CD4-positive, alpha-beta T cell (primary cell): ENCODE data around the gene PPP4R4. TPM values are rescaled to one million over a fixed set of nuclear protein-coding genes. Genes with fewer than 3 reads are reported as not detected.

ENCODE experiments used
- ATAC-seq: fragments of 200-7000 bp; cut with Tn5 transposase; one replicate; pipeline ENCODE4 v1.10.0; 2022; ENCODE audit warnings: mild to moderate bottlenecking; ENCODE audit not compliant: poor library complexity
- CTCF ChIA-PET: fragments of 350-600 bp; sonication (Branson Sonifier 250); formaldehyde crosslinking; loops from one replicate; lab custom pipeline; 2021; ENCODE audit warnings: antibody characterized with exemption, inconsistent platforms; lab: Charles Lee
- POLR2A ChIA-PET: fragments of 350-600 bp; sonication (Branson Sonifier 250); formaldehyde crosslinking; loops from one replicate; lab custom pipeline; 2021; ENCODE audit warnings: antibody characterized with exemption, inconsistent platforms; lab: Charles Lee
- DNase-seq, 14 experiments: peaks; one replicate each; pipeline ENCODE4 v3.0.0-alpha.2; 2013 to 2020; ENCODE audit warnings: mixed read lengths in 2 of 14
- H3K27ac ChIP-seq, 2 donors: one replicate each; pipeline versions ENCODE4 v1.5.1 to v1.7.0; 2013; ENCODE audit warnings: low read length in 2 of 2, low read depth in 1 of 2, mild to moderate bottlenecking in 1 of 2
- H3K27me3 ChIP-seq, 2 experiments: 1 replicate in 1 of 2; 2 replicates in 1 of 2; pipeline versions ENCODE4 v1.6.1 to v1.7.0; 2013; ENCODE audit warnings: low read length in 2 of 2, control low read depth in 1 of 2, mild to moderate bottlenecking in 1 of 2, moderate library complexity in 1 of 2; ENCODE audit not compliant: insufficient read depth in 2 of 2, control insufficient read depth in 1 of 2
- H3K36me3 ChIP-seq: one replicate; pipeline ENCODE4 v1.6.1; 2013; ENCODE audit warnings: low read length, control low read depth; ENCODE audit not compliant: insufficient read depth
- H3K4me1 ChIP-seq: one replicate; pipeline ENCODE4 v1.6.1; 2013; ENCODE audit warnings: low read length, control low read depth; ENCODE audit not compliant: insufficient read depth
- H3K4me3 ChIP-seq: one replicate; pipeline ENCODE4 v1.5.1; 2013; ENCODE audit warnings: mild to moderate bottlenecking, low read length, moderate library complexity
- H3K9me3 ChIP-seq, 2 experiments: 1 replicate in 1 of 2; 2 replicates in 1 of 2; pipeline versions ENCODE4 v1.6.1 to v1.7.0; 2013; ENCODE audit warnings: low read length in 2 of 2, mild to moderate bottlenecking in 2 of 2, control low read depth in 1 of 2, moderate library complexity in 1 of 2; ENCODE audit not compliant: control insufficient read depth in 1 of 2, insufficient read depth in 1 of 2
- H3K27ac Mint-ChIP-seq: one replicate; pipeline ENCODE4 v1.8.0; 2020; ENCODE audit warnings: mixed read lengths
- H3K27me3 Mint-ChIP-seq: one replicate; pipeline ENCODE4 v1.8.0; 2021; ENCODE audit warnings: mixed read lengths
- H3K36me3 Mint-ChIP-seq: one replicate; pipeline ENCODE4 v1.8.0; 2021; ENCODE audit warnings: low read depth, mixed read lengths
- H3K4me1 Mint-ChIP-seq: one replicate; pipeline ENCODE4 v1.8.0; 2021; ENCODE audit warnings: low read depth, mixed read lengths
- H3K4me3 Mint-ChIP-seq: one replicate; pipeline ENCODE4 v1.8.0; 2020; ENCODE audit warnings: mild to moderate bottlenecking, mixed read lengths
- H3K9me3 Mint-ChIP-seq: one replicate; pipeline ENCODE4 v1.8.0; 2020; ENCODE audit warnings: mixed read lengths
- CTCF ChIP-seq: fragments of 200-600 bp; IDR thresholded peaks from one replicate; pipeline ENCODE4 v1.8.0; 2022; ENCODE audit warnings: antibody characterized with exemption, mild to moderate bottlenecking
- intact Hi-C, 2 experiments: fragments of 100-400 bp; cut with DNase I in 1 of 2; cut with micrococcal nuclease in 1 of 2; formaldehyde crosslinking; loops; one replicate each; pipeline versions ENCODE4 v1.15.1 to v1.9.0; 2023 to 2025; cut with DNase I, micrococcal nuclease
- total RNA-seq, 174 experiments: library from RNA in 2 of 174; stranded (reverse) in 2 of 174; gene quantifications; one replicate each; pipeline ENCODE4 v1.2.3 and lab custom pipeline; 2021 to 2026

Gene PPP4R4
- total RNA-seq, 2 experiments from 2014 or later: 3.5 to 4.3 TPM

- TF ChIP-seq CTCF: no peak
- ATAC-seq: no peak
- H3K36me3 Mint-ChIP-seq: no peaks in the 10 kb centered on the region
- intact Hi-C loops: loop anchor here in 1 of 2 experiments (5.0 to 10.0 kb wide), 3 partner anchors 845 to 1062 kb away; partner anchors contain the start of genes BTBD7, DICER1 and ITPK1
- Histone ChIP-seq H3K9me3 (no peaks in the 10 kb centered on the region), H3K36me3 (no peaks in the 10 kb centered on the region), H3K4me1 (peaks cover 25% of the 10 kb centered on the region), H3K4me3 (no peak overlapping the region), H3K27me3 (peaks cover 4 to 7% of the 10 kb centered on the region in 2 experiments), H3K27ac (no peak overlapping the region)
- H3K4me1 Mint-ChIP-seq: peaks cover 40% of the 10 kb centered on the region
- peaks cover 15% of the 10 kb centered on the region for H3K27me3 Mint-ChIP-seq
- H3K4me3 Mint-ChIP-seq: peak overlapping the region; percentile 26
- no peak overlapping the region for H3K27ac Mint-ChIP-seq
- CTCF ChIA-PET: interaction anchor here (1.3 kb wide), 1 partner anchor 45 kb away, joined by 3 read pairs; no protein-coding TSS in a partner anchor
- DNase-seq: no peak
- POLR2A ChIA-PET: interaction anchor here (1.0 to 1.7 kb wide), 2 partner anchors 45 to 177 kb away, joined by 3 to 4 read pairs; no protein-coding TSS in a partner anchor
- H3K9me3 Mint-ChIP-seq: no peaks in the 10 kb centered on the region
Measured at GRCh38 chr14:94176808-94177207, 2.7 kb downstream of the PPP4R4 start.

- H3K4me1 ChIP-seq: peaks cover 25% of the 10 kb centered on the region
- no peak overlapping the region for H3K27ac Mint-ChIP-seq
- ChIA-PET POLR2A (no interaction called here), CTCF (no interaction called here)
- intact Hi-C loops: loop anchor here in 1 of 2 experiments (5.0 to 10.0 kb wide), 3 partner anchors 846 to 1063 kb away; partner anchors contain the start of genes BTBD7, DICER1 and ITPK1
- peak overlapping the region; percentile 17 for H3K4me3 Mint-ChIP-seq
- H3K27me3 Mint-ChIP-seq: peaks cover 14% of the 10 kb centered on the region
- no peaks in the 10 kb centered on the region for H3K36me3 Mint-ChIP-seq
- no peaks in the 10 kb centered on the region for H3K36me3 ChIP-seq
- H3K9me3 ChIP-seq: no peaks in the 10 kb centered on the region
- H3K4me3 ChIP-seq: no peak overlapping the region
- H3K27ac ChIP-seq: no peak overlapping the region
- peaks cover 4 to 7% of the 10 kb centered on the region in 2 experiments for H3K27me3 ChIP-seq
- DNase-seq (no peak), ATAC-seq (no peak)
- TF ChIP-seq CTCF: no peak
- H3K4me1 Mint-ChIP-seq: peaks cover 40% of the 10 kb centered on the region
- H3K9me3 Mint-ChIP-seq: no peaks in the 10 kb centered on the region
Measured at GRCh38 chr14:94177806-94178205, 3.7 kb downstream of the PPP4R4 start.

GRCh38 chr14:94179244-94179643 is 5.1 kb downstream of the PPP4R4 start:
- CTCF ChIA-PET: interaction anchor here (1.7 to 5.1 kb wide), 2 partner anchors 42 to 47 kb away, joined by 5 to 45 read pairs; no protein-coding TSS in a partner anchor
- no peak for TF ChIP-seq CTCF
- Histone ChIP-seq H3K4me1 (peaks cover 17% of the 10 kb centered on the region), H3K36me3 (no peaks in the 10 kb centered on the region), H3K27me3 (peaks cover 4 to 7% of the 10 kb centered on the region in 2 experiments), H3K9me3 (no peaks in the 10 kb centered on the region), H3K27ac (no peak overlapping the region), H3K4me3 (no peak overlapping the region)
- intact Hi-C loops: loop anchor here in 1 of 2 experiments (5.0 to 10.0 kb wide), 3 partner anchors 847 to 1064 kb away; partner anchors contain the start of genes BTBD7, DICER1 and ITPK1
- Mint-ChIP-seq H3K4me3 (no peak overlapping the region), H3K27me3 (peaks cover 14% of the 10 kb centered on the region), H3K27ac (no peak overlapping the region), H3K36me3 (no peaks in the 10 kb centered on the region), H3K9me3 (no peaks in the 10 kb centered on the region), H3K4me1 (peaks cover 32% of the 10 kb centered on the region)
- no peak for DNase-seq
- no peak for ATAC-seq
- POLR2A ChIA-PET: interaction anchor here (1.0 to 2.4 kb wide), 3 partner anchors 43 to 239 kb away, joined by 3 to 8 read pairs (median 7); no protein-coding TSS in a partner anchor
